ENCODE results near the gene BHLHE23. TPM values are rescaled to one million over a fixed set of nuclear protein-coding genes. Genes with fewer than 3 reads are reported as not detected.
A peak's percentile ranks its signal among the peaks of the same experiment; 100 is the strongest.

BHLHE23 gene
- total RNA-seq, 4 donors from 2014 or later = not detected

- TF ChIP-seq POLR2A (IDR thresholded peaks at IDR 0.05) (no peak), CTCF (IDR thresholded peaks at IDR 0.05 in 4 of 5, conservative IDR thresholded peaks at IDR 0.05 in 1 of 5) (no peak)
- Histone ChIP-seq H3K36me3 (no peaks in the 10 kb centered on the region), H3K4me3 (no peak overlapping the region), H3K4me1 (peaks cover 5 to 7% of the 10 kb centered on the region in 2 donors), H3K9me3 (no peaks in the 10 kb centered on the region), H3K27ac (no peak overlapping the region), H3K27me3 (peaks cover 85 to 94% (median 87%) of the 10 kb centered on the region in 3 donors)
- DNase-seq (no peak), ATAC-seq (no peak)
- in situ Hi-C loops (cut with MboI; ENCODE audit: low sequenced_read_pairs in 4 of 4) (loop anchor here (5.0 to 25.0 kb wide), 4 partner anchors 113 to 138 kb away; no protein-coding TSS in a partner anchor), intact Hi-C loops (cut with DNase I; ENCODE audit: low total_unique reads) (loop anchor here (1.0 kb wide), 3 partner anchors 38 to 137 kb away; no protein-coding TSS in a partner anchor)
These were observed 3.4 kb upstream of the BHLHE23 start for GRCh38 chr20:63009988-63010769.

- intact Hi-C loops (cut with DNase I; ENCODE audit: low total_unique reads) = loop anchor here (1.0 kb wide), 3 partner anchors 37 to 136 kb away; no protein-coding TSS in a partner anchor
These were observed 2.5 kb upstream of the BHLHE23 start for GRCh38 chr20:63009045-63009961.

GRCh38 chr20:63008541-63009044 is 1.8 kb upstream of the BHLHE23 start:
- in situ Hi-C loops (cut with MboI; ENCODE audit: low sequenced_read_pairs in 4 of 4) = loop anchor here in 1 of 4 donors (25.0 kb wide), 1 partner anchor 121 kb away; no protein-coding TSS in a partner anchor
- Histone ChIP-seq H3K27ac (no peak overlapping the region), H3K36me3 (no peaks in the 10 kb centered on the region), H3K4me1 (peaks cover 5 to 7% of the 10 kb centered on the region in 2 donors), H3K27me3 (peaks cover 84 to 94% (median 86%) of the 10 kb centered on the region in 3 donors), H3K4me3 (peak overlapping the region in 1 of 4 donors; percentile 10), H3K9me3 (no peaks in the 10 kb centered on the region)
- DNase-seq = no peak
- TF ChIP-seq POLR2A (IDR thresholded peaks at IDR 0.05) = no peak
- TF ChIP-seq CTCF (IDR thresholded peaks at IDR 0.05 in 4 of 5, conservative IDR thresholded peaks at IDR 0.05 in 1 of 5) = no peak
- intact Hi-C loops (cut with DNase I; ENCODE audit: low total_unique reads) = loop anchor here (1.0 kb wide), 3 partner anchors 36 to 135 kb away; no protein-coding TSS in a partner anchor
- ATAC-seq = peak in 1 of 2 donors; percentile 16

More at GRCh38 chr20:63009045-63009961, 2.5 kb upstream of the BHLHE23 start:
- DNase-seq = peak; percentile 9 to 41
- Histone ChIP-seq H3K36me3 (no peaks in the 10 kb centered on the region), H3K9me3 (no peaks in the 10 kb centered on the region), H3K4me3 (peak overlapping the region in 2 of 4 donors; percentile 10 to 37), H3K27me3 (peaks cover 85 to 94% (median 88%) of the 10 kb centered on the region in 3 donors), H3K4me1 (peaks cover 5 to 7% of the 10 kb centered on the region in 2 donors), H3K27ac (no peak overlapping the region)
- TF ChIP-seq POLR2A (IDR thresholded peaks at IDR 0.05) (no peak), CTCF (IDR thresholded peaks at IDR 0.05 in 4 of 5, conservative IDR thresholded peaks at IDR 0.05 in 1 of 5) (peak; percentile 88 to 98 (median 96))
- in situ Hi-C loops (cut with MboI; ENCODE audit: low sequenced_read_pairs in 4 of 4) = loop anchor here in 1 of 4 donors (25.0 kb wide), 1 partner anchor 122 kb away; no protein-coding TSS in a partner anchor
- ATAC-seq = peak; percentile 66 to 83

All from gastrocnemius medialis (tissue), 4 donors.